GM21423 (cell line): ENCODE results near the gene TNS3.

Source experiments
- ATAC-seq: cut with Tn5 transposase; IDR thresholded peaks from one replicate; pipeline ENCODE4 v1.9.1; 2021; ENCODE audit warnings: mild to moderate bottlenecking, moderate library complexity; ENCODE audit not compliant: unreplicated experiment

The TNS3 gene

GRCh38 chr7:47526466-47526865, 55.4 kb downstream of the TNS3 start:
- ATAC-seq: no peak

GRCh38 chr7:47525066-47525623, 56.8 kb downstream of the TNS3 start:
- ATAC-seq: no peak

GRCh38 chr7:47523401-47523800, 58.5 kb downstream of the TNS3 start:
- ATAC-seq: no peak

- no peak for ATAC-seq
Observed at GRCh38 chr7:47521816-47522561, 59.9 kb downstream of the TNS3 start.

- ATAC-seq: no peak
Observed at GRCh38 chr7:47521011-47521795, 60.7 kb downstream of the TNS3 start.

GRCh38 chr7:47520406-47520805, 61.5 kb downstream of the TNS3 start:
- ATAC-seq: no peak

- ATAC-seq: no peak
Observed at GRCh38 chr7:47518827-47519226, 63.1 kb downstream of the TNS3 start.

- no peak for ATAC-seq
Observed at GRCh38 chr7:47517821-47518480, 64.0 kb downstream of the TNS3 start.

- no peak for ATAC-seq
Observed at GRCh38 chr7:47516985-47517600, 64.8 kb downstream of the TNS3 start.

GRCh38 chr7:47516386-47516785, 65.5 kb downstream of the TNS3 start:
- ATAC-seq: no peak

GRCh38 chr7:47515305-47515834, 66.5 kb downstream of the TNS3 start:
- no peak for ATAC-seq

GRCh38 chr7:47514818-47515217, 67.1 kb downstream of the TNS3 start:
- ATAC-seq: no peak

- ATAC-seq: no peak
Observed at GRCh38 chr7:47514367-47514766, 67.5 kb downstream of the TNS3 start.

- ATAC-seq: no peak
Observed at GRCh38 chr7:47513741-47514241, 68.1 kb downstream of the TNS3 start.

- no peak for ATAC-seq
Observed at GRCh38 chr7:47512481-47513176, 69.3 kb downstream of the TNS3 start.

GRCh38 chr7:47511699-47512370, 70.1 kb downstream of the TNS3 start:
- ATAC-seq: no peak

- no peak for ATAC-seq
Observed at GRCh38 chr7:47510786-47511185, 71.1 kb downstream of the TNS3 start.

- ATAC-seq: no peak
Observed at GRCh38 chr7:47510192-47510591, 71.7 kb downstream of the TNS3 start.

GRCh38 chr7:47509571-47509970, 72.3 kb downstream of the TNS3 start:
- ATAC-seq: no peak
